ENCODE data around the gene AP1S3.

The AP1S3 gene

DNA sequence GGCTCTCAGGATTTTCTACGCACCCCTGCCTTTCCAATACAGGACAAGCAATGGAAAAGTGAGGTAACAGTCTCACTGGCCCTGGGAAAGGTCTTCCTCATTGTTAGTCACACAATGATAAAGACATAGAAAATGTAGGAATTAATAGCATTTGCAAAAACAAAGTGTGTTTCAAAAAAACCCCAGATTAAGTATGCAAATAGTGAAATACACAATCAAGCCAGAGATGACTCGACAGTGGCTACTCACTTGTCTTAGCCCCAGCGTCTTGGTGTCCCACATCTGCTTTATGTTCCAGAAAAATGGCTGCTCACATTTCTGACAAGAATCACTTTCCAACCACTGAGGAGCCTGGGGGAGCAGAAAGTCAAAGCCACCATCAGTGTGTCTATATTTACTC is 47.0 kb upstream of the AP1S3 start:
- H3K36me3 ChIP-seq (ENCODE audit: insufficient read depth, low read length) = peaks cover 6% of the 10 kb centered on the region; the same call in 1 of the 2 replicates

GRCh38 chr2:223882715-223883114 is 45.3 kb upstream of the AP1S3 start:
- Histone ChIP-seq H2AFZ (ENCODE audit: low read length) (no peak overlapping the region), H3K9me2 (ENCODE audit: low read depth, low read length) (no peaks in the 10 kb centered on the region), H3K27ac (ENCODE audit: low read depth, low read length, poor library complexity, severe bottlenecking) (no peak overlapping the region), H3K36me3 (ENCODE audit: insufficient read depth, low read length) (peaks cover 6% of the 10 kb centered on the region; the same call in 1 of the 2 replicates), H3K4me3 (ENCODE audit: low read depth, low read length, poor library complexity, severe bottlenecking) (no peak overlapping the region), H3K4me1 (ENCODE audit: insufficient read depth, low read length, severe bottlenecking) (no peaks in the 10 kb centered on the region), H3K4me2 (ENCODE audit: low read length) (no peak overlapping the region), H3K79me2 (ENCODE audit: insufficient read depth, low read length) (no peaks in the 10 kb centered on the region), H3K27me3 (ENCODE audit: insufficient read depth, low read length) (no peaks in the 10 kb centered on the region), H3K9me3 (ENCODE audit: low read length) (no peaks in the 10 kb centered on the region), H3F3A (ENCODE audit: insufficient read depth, low read length) (no peaks in the 10 kb centered on the region), H3K9ac (ENCODE audit: low read length) (no peak overlapping the region), H4K20me1 (ENCODE audit: insufficient read depth, low read length) (no peaks in the 10 kb centered on the region)
- TF ChIP-seq EZH2 (IDR thresholded peaks at IDR 0.05; ENCODE audit: borderline replicate concordance, low read length) (no peak), CTCF (IDR thresholded peaks at IDR 0.05; ENCODE audit: low read length) (no peak)

More for the DNA sequence above, 47.0 kb upstream of the AP1S3 start:
- no peak for TF ChIP-seq EZH2 (IDR thresholded peaks at IDR 0.05; ENCODE audit: borderline replicate concordance, low read length)
- no peak for TF ChIP-seq CTCF (IDR thresholded peaks at IDR 0.05; ENCODE audit: low read length)
- no peaks in the 10 kb centered on the region for H3K79me2 ChIP-seq (ENCODE audit: insufficient read depth, low read length)
- H3K27ac ChIP-seq (ENCODE audit: low read depth, low read length, poor library complexity, severe bottlenecking) = no peak overlapping the region
- no peak overlapping the region for H3K4me2 ChIP-seq (ENCODE audit: low read length)
- no peaks in the 10 kb centered on the region for H4K20me1 ChIP-seq (ENCODE audit: insufficient read depth, low read length)
- no peaks in the 10 kb centered on the region for H3K4me1 ChIP-seq (ENCODE audit: insufficient read depth, low read length, severe bottlenecking)
- no peak overlapping the region for H2AFZ ChIP-seq (ENCODE audit: low read length)
- no peaks in the 10 kb centered on the region for H3K9me2 ChIP-seq (ENCODE audit: low read depth, low read length)
- no peak overlapping the region for H3K4me3 ChIP-seq (ENCODE audit: low read depth, low read length, poor library complexity, severe bottlenecking)
- no peaks in the 10 kb centered on the region for H3F3A ChIP-seq (ENCODE audit: insufficient read depth, low read length)
- H3K27me3 ChIP-seq (ENCODE audit: insufficient read depth, low read length) = no peaks in the 10 kb centered on the region
- H3K9ac ChIP-seq (ENCODE audit: low read length) = no peak overlapping the region
- H3K9me3 ChIP-seq (ENCODE audit: low read length) = no peaks in the 10 kb centered on the region

DNA sequence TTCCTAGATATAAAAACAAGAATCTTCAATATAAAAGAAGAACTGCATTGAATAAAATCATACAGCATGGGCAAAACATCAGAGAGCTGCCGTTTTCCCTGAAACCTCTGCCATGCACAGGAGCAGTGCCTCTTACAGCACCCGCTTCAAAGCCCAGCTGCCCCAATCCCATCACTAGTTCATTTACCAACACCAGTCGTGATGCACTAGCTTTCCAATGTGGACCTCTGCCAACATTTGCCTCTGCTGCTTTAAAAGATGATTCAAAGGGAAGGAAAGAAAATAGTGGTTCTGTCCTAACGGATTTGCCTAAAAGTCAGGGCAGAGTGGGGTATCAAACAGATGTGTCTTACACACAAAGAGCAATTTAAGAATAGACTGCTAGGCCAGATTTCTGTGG is 43.4 kb upstream of the AP1S3 start:
- no peaks in the 10 kb centered on the region for H3K79me2 ChIP-seq (ENCODE audit: insufficient read depth, low read length)
- H3K36me3 ChIP-seq (ENCODE audit: insufficient read depth, low read length) = peaks cover 6% of the 10 kb centered on the region; the same call in 1 of the 2 replicates
- H3K9me2 ChIP-seq (ENCODE audit: low read depth, low read length) = no peaks in the 10 kb centered on the region

More for the DNA sequence above, 43.4 kb upstream of the AP1S3 start:
- Histone ChIP-seq H3K4me1 (ENCODE audit: insufficient read depth, low read length, severe bottlenecking) (no peaks in the 10 kb centered on the region), H3K27me3 (ENCODE audit: insufficient read depth, low read length) (no peaks in the 10 kb centered on the region), H3F3A (ENCODE audit: insufficient read depth, low read length) (no peaks in the 10 kb centered on the region), H3K9me3 (ENCODE audit: low read length) (no peaks in the 10 kb centered on the region), H4K20me1 (ENCODE audit: insufficient read depth, low read length) (no peaks in the 10 kb centered on the region), H3K27ac (ENCODE audit: low read depth, low read length, poor library complexity, severe bottlenecking) (no peak overlapping the region), H3K4me2 (ENCODE audit: low read length) (no peak overlapping the region), H3K4me3 (ENCODE audit: low read depth, low read length, poor library complexity, severe bottlenecking) (no peak overlapping the region), H2AFZ (ENCODE audit: low read length) (no peak overlapping the region), H3K9ac (ENCODE audit: low read length) (no peak overlapping the region)
- TF ChIP-seq CTCF (IDR thresholded peaks at IDR 0.05; ENCODE audit: low read length) (no peak), EZH2 (IDR thresholded peaks at IDR 0.05; ENCODE audit: borderline replicate concordance, low read length) (no peak)
